ENCODE measurements around the gene DAB1. TPM values are rescaled to one million over a fixed set of nuclear protein-coding genes. Genes with fewer than 3 reads are reported as not detected.

The DAB1 gene
- total and polyA plus RNA-seq, 8 donors, result 0.04 to 1.4 (median 0.39) TPM

DNA sequence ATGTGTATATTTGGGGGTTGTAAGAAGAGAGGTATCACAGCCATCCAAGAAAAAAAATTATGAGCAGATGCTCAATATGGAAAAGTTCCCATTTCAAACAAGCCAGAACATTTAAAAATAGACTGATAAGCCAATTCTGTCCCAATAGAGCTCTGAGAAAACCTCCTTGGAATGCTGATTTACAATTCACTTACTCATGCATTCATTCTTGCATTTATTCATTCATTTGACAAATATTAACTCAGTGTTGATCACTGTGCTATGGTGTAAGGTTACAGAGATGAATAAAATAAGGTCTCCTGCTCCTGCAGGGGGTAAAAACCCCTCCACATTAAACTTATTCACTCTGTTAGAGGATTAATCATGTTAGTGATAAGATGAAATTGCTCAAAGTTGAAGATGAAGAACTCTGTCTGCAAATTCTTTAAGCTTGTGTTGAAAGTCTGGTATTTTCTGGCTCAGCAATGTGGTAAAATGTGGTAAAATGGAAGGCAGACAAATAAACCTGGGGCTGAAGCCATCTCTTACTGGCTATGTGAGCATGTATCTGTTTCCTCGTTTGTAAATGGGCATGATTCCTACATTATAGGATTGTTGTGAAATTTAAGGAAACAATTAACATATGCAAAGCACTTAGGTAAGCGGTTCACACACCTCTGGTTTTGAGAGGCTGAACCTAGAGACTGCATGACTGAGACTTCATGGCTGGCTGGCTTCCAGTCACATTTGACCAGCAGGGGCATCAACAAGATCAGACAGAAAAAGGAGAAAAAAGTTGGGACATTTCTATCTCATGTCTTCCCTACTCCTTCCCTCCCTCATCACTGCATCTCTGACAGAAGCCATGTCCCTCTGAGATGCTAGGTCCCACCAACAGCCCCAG is 45.0 kb upstream of the DAB1 start:
- TF ChIP-seq, protein P1, sequence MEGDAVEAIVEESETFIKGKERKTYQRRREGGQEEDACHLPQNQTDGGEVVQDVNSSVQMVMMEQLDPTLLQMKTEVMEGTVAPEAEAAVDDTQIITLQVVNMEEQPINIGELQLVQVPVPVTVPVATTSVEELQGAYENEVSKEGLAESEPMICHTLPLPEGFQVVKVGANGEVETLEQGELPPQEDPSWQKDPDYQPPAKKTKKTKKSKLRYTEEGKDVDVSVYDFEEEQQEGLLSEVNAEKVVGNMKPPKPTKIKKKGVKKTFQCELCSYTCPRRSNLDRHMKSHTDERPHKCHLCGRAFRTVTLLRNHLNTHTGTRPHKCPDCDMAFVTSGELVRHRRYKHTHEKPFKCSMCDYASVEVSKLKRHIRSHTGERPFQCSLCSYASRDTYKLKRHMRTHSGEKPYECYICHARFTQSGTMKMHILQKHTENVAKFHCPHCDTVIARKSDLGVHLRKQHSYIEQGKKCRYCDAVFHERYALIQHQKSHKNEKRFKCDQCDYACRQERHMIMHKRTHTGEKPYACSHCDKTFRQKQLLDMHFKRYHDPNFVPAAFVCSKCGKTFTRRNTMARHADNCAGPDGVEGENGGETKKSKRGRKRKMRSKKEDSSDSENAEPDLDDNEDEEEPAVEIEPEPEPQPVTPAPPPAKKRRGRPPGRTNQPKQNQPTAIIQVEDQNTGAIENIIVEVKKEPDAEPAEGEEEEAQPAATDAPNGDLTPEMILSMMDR (IDR thresholded peaks at IDR 0.05), result no peak
- H3K4me3 ChIP-seq, result no peak overlapping the region
- no peaks in the 10 kb centered on the region for H3K4me1 ChIP-seq
- ATAC-seq, result peak in 1 of 4 donors; percentile 22
- H3K27me3 ChIP-seq, result no peaks in the 10 kb centered on the region
- no peaks in the 10 kb centered on the region for H3K9me3 ChIP-seq
- intact Hi-C loops (cut with DNase I), result no loop called here
- H3K36me3 ChIP-seq, result no peaks in the 10 kb centered on the region
- 55 to 59% methylated on average over 2 of the region's 2 CpGs for WGBS, 2 donors
- no peak for FAIRE-seq
- no peak for DNase-seq
- H3K27ac ChIP-seq, result no peak overlapping the region

DNA sequence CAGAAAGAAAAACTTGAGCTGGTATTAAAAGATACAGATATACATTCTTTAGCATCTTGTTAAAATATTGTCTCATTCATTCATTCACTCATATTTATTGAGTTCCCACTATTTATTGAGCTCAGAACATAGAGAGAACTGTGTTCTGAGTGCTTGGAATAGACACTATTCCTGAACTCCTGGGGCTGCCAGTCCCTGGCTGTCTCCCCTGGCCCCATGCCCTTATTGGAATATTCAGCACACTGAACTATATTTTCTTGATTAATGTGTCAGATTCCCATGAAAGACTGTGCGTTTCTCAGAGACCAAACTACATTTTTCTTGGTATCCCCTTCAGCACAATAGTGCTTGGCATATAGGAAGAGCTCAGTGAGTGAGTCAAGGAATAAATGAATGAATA is 44.0 kb upstream of the DAB1 start:
- Histone ChIP-seq H3K27me3 (no peaks in the 10 kb centered on the region), H3K4me1 (no peaks in the 10 kb centered on the region), H3K9me3 (no peaks in the 10 kb centered on the region), H3K4me3 (no peak overlapping the region), H3K27ac (no peak overlapping the region), H3K36me3 (no peaks in the 10 kb centered on the region)
- FAIRE-seq, result no peak
- TF ChIP-seq, protein P1 (IDR thresholded peaks at IDR 0.05), result no peak
- 31 to 56% methylated on average over 1 of the region's 1 CpG for WGBS, 2 donors
- no peak for DNase-seq
- intact Hi-C loops (cut with DNase I), result no loop called here
- ATAC-seq, result no peak

GRCh38 chr1:57464756-57465155 is 40.9 kb upstream of the DAB1 start:
- H3K27me3 ChIP-seq, result no peaks in the 10 kb centered on the region
- 10% methylated on average over 3 of the region's 3 CpGs for WGBS, 2 donors
- no peak overlapping the region for H3K27ac ChIP-seq
- no peaks in the 10 kb centered on the region for H3K4me1 ChIP-seq
- intact Hi-C loops (cut with DNase I), result no loop called here
- no peaks in the 10 kb centered on the region for H3K36me3 ChIP-seq
- no peak for FAIRE-seq
- H3K9me3 ChIP-seq, result no peaks in the 10 kb centered on the region
- TF ChIP-seq, protein P1 (IDR thresholded peaks at IDR 0.05), result no peak
- DNase-seq, result no peak
- H3K4me3 ChIP-seq, result no peak overlapping the region
- ATAC-seq, result no peak

GRCh38 chr1:57463343-57463742 is 39.5 kb upstream of the DAB1 start:
- no peak for ATAC-seq
- Histone ChIP-seq H3K27ac (no peak overlapping the region), H3K4me3 (no peak overlapping the region), H3K27me3 (no peaks in the 10 kb centered on the region), H3K4me1 (no peaks in the 10 kb centered on the region), H3K36me3 (no peaks in the 10 kb centered on the region), H3K9me3 (no peaks in the 10 kb centered on the region)
- no peak for FAIRE-seq
- intact Hi-C loops (cut with DNase I), result no loop called here
- no peak for DNase-seq
- 56 to 94% methylated on average over 3 of the region's 3 CpGs for WGBS, 2 donors
- TF ChIP-seq, protein P1 (IDR thresholded peaks at IDR 0.05), result no peak

GRCh38 chr1:57461405-57461804 is 37.5 kb upstream of the DAB1 start:
- no peak overlapping the region for H3K4me3 ChIP-seq
- DNase-seq (no peak), FAIRE-seq (no peak), ATAC-seq (peak in 1 of 4 donors; percentile 21)
- no peak overlapping the region for H3K27ac ChIP-seq
- 52 to 59% methylated on average over 2 of the region's 2 CpGs for WGBS, 2 donors
- no peaks in the 10 kb centered on the region for H3K36me3 ChIP-seq
- TF ChIP-seq, protein P1 (IDR thresholded peaks at IDR 0.05), result no peak
- H3K9me3 ChIP-seq, result no peaks in the 10 kb centered on the region
- no peaks in the 10 kb centered on the region for H3K27me3 ChIP-seq
- intact Hi-C loops (cut with DNase I), result no loop called here
- H3K4me1 ChIP-seq, result no peaks in the 10 kb centered on the region

All from pancreas (tissue), 10 donors.